K562 (cell line): Measurements from ENCODE around the gene IPO8. TPM values are rescaled to one million over a fixed set of nuclear protein-coding genes. Genes with fewer than 3 reads are reported as not detected.

ENCODE experiments used
- ATAC-seq: fragments of 200-7000 bp; cut with Tn5 transposase; 3 replicates; pipeline ENCODE4 v1.9.1; 2020; ENCODE audit warnings: moderate library complexity
- BruUV-seq: library from RNA; stranded (reverse); fragments of 400-500 nt; replicated peaks from 2 replicates; lab custom pipeline; 2021; lab: Mats Ljungman, UMichigan
- CTCF ChIA-PET: fragments of 300-600 bp; formaldehyde crosslinking; extraction: SDS; loops from one replicate; lab custom pipeline; 2021; ENCODE audit warnings: low intra/inter-chr PET ratio; lab: Yijun Ruan, JAX
- POLR2A ChIA-PET: fragments of 300-600, 350-650 bp; sonication (Branson Sonifier 250); formaldehyde crosslinking; extraction: SDS; loops from one replicate; lab custom pipeline; 2021; ENCODE audit warnings: antibody characterized with exemption, inconsistent platforms; lab: Yijun Ruan, JAX
- DNase-seq, 4 experiments: peaks; one replicate each; pipeline versions ENCODE4 v3.0.0 to v3.0.0-alpha.2; 2011 to 2018; ENCODE audit warnings: low spot score in 3 of 4, mixed read lengths in 3 of 4; ENCODE audit errors: extremely low read depth in 1 of 4
- FAIRE-seq: peaks from 2 replicates; lab custom pipeline; 2011; peaks lifted over from hg19 to GRCh38; lab: Jason Lieb, UNC
- H2AFZ ChIP-seq: 2 replicates; pipeline ENCODE4 v1.6.0; 2011; ENCODE audit warnings: low read depth, low read length, control low read depth, inconsistent platforms
- H3K27ac ChIP-seq: fragments of 200-600 bp; 3 replicates; pipeline ENCODE4 v1.8.0; 2011; ENCODE audit warnings: low read depth, mild to moderate bottlenecking, control low read depth, inconsistent platforms, low read length, moderate library complexity, mixed read lengths; ENCODE audit errors: extremely low read depth
- H3K27me3 ChIP-seq, 2 experiments: fragments of 300-600 bp in 1 of 2; 2 replicates in 1 of 2; 3 replicates in 1 of 2; pipeline versions ENCODE4 v1.6.0 to v1.8.0; 2011; ENCODE audit warnings: inconsistent platforms in 2 of 2, low read length in 2 of 2, mild to moderate bottlenecking in 1 of 2, mixed read lengths in 1 of 2, moderate library complexity in 1 of 2; ENCODE audit not compliant: control insufficient read depth in 2 of 2, insufficient read depth in 2 of 2
- H3K36me3 ChIP-seq: fragments of 300-600 bp; 3 replicates; pipeline ENCODE4 v1.8.0; 2011; ENCODE audit warnings: mild to moderate bottlenecking, low read length, inconsistent platforms; ENCODE audit not compliant: control insufficient read depth, insufficient read depth
- H3K4me1 ChIP-seq, 2 experiments: fragments of 200-600 bp in 1 of 2; replicated peaks in 1 of 2; 2 replicates in 1 of 2; 3 replicates in 1 of 2; pipeline versions ENCODE4 v1.5.1 to v1.8.0; 2011; ENCODE audit warnings: inconsistent platforms in 2 of 2, low read length in 2 of 2, mild to moderate bottlenecking in 1 of 2, mixed read lengths in 1 of 2, moderate library complexity in 1 of 2; ENCODE audit not compliant: control insufficient read depth in 2 of 2, insufficient read depth in 2 of 2
- H3K4me2 ChIP-seq: 2 replicates; pipeline ENCODE4 v1.6.1; 2011; ENCODE audit warnings: low read length, control low read depth, inconsistent platforms, mixed read lengths; ENCODE audit not compliant: insufficient read depth
- H3K4me3 ChIP-seq: fragments of 200-600 bp; sonication (generic), shearing (Covaris generic); 2 replicates; pipeline ENCODE4 v1.5.1; 2016; ENCODE audit warnings: control low read depth, inconsistent platforms
- H3K79me2 ChIP-seq: fragments of 200-600 bp; 3 replicates; pipeline ENCODE4 v1.8.0; 2011; ENCODE audit warnings: low read length, inconsistent platforms; ENCODE audit not compliant: control insufficient read depth, insufficient read depth
- H3K9ac ChIP-seq, 2 experiments: 2 replicates each; pipeline versions ENCODE4 v1.6.0 to v1.6.1; 2011; ENCODE audit warnings: low read depth in 2 of 2, low read length in 2 of 2, control low read depth in 1 of 2, inconsistent platforms in 1 of 2, mild to moderate bottlenecking in 1 of 2, mixed read lengths in 1 of 2; ENCODE audit not compliant: insufficient read depth in 1 of 2
- H3K9me1 ChIP-seq: one replicate; pipeline ENCODE4 v1.6.0; 2011; ENCODE audit warnings: inconsistent platforms, mild to moderate bottlenecking, low read length, moderate library complexity; ENCODE audit not compliant: control insufficient read depth, insufficient read depth
- H3K9me3 ChIP-seq: replicated peaks from 2 replicates; pipeline ENCODE4 v1.5.1; 2011; ENCODE audit warnings: low read depth, low read length, inconsistent platforms; ENCODE audit not compliant: control insufficient read depth, insufficient read depth
- H4K20me1 ChIP-seq: replicated peaks from 2 replicates; pipeline ENCODE4 v1.6.1; 2011; ENCODE audit warnings: low read length, inconsistent platforms, mixed read lengths; ENCODE audit not compliant: control insufficient read depth, insufficient read depth
- CC2D1A ChIP-seq: fragments of 450-650 bp; IDR thresholded peaks from 2 replicates; pipeline ENCODE4 v1.6.1; 2017; ENCODE audit warnings: mild to moderate bottlenecking
- CEBPB ChIP-seq: fragments of 450-650 bp; IDR thresholded peaks from 2 replicates; pipeline ENCODE4 v1.6.1; 2016; ENCODE audit warnings: missing genetic modification characterization, missing compliant biosample characterization
- CREBBP ChIP-seq: IDR thresholded peaks from one replicate; pipeline ENCODE4 v1.6.1; 2012; ENCODE audit warnings: low read depth, mild to moderate bottlenecking, control low read depth, inconsistent platforms, low read length
- FOXK2 ChIP-seq, 2 experiments: fragments of 450-650 bp; IDR thresholded peaks in 1 of 2; conservative IDR thresholded peaks in 1 of 2; 2 replicates each; pipeline ENCODE4 v1.6.1; 2016; ENCODE audit warnings: low read depth in 2 of 2, mild to moderate bottlenecking in 1 of 2
- HES1 ChIP-seq: fragments of 450-650 bp; IDR thresholded peaks from 2 replicates; pipeline ENCODE4 v1.6.1; 2016; ENCODE audit warnings: low read depth, mild to moderate bottlenecking, moderate library complexity
- JUNB ChIP-seq: fragments of 450-650 bp; formaldehyde crosslinking; conservative IDR thresholded peaks from 2 replicates; pipeline ENCODE4 v1.4.0; 2020; ENCODE audit warnings: mild to moderate bottlenecking
- MCM5 ChIP-seq: fragments of 450-650 bp; IDR thresholded peaks from 2 replicates; pipeline ENCODE4 v1.6.1; 2016; ENCODE audit warnings: low read depth
- NCOA2 ChIP-seq, 2 experiments: fragments of 450-650 bp; IDR thresholded peaks; 2 replicates each; pipeline ENCODE4 v1.6.1; 2018; ENCODE audit warnings: mild to moderate bottlenecking in 2 of 2, moderate library complexity in 1 of 2; ENCODE audit not compliant: partially characterized antibody in 2 of 2
- NEUROD1 ChIP-seq: fragments of 150-350 bp; IDR thresholded peaks from 2 replicates; pipeline ENCODE4 v1.6.1; 2014; ENCODE audit warnings: borderline replicate concordance, low read length, low read depth; ENCODE audit not compliant: partially characterized antibody
- PREB ChIP-seq: sonication (generic); formaldehyde crosslinking; IDR thresholded peaks from 2 replicates; pipeline ENCODE4 v1.8.1; 2023; ENCODE audit warnings: mild to moderate bottlenecking, missing genetic modification reagents
- RBFOX2 ChIP-seq: fragments of 200-400 bp; formaldehyde crosslinking; IDR thresholded peaks from 2 replicates; pipeline ENCODE4 v1.6.1; 2017; ENCODE audit warnings: low read depth, mild to moderate bottlenecking, low read length, moderate library complexity
- TAF7 ChIP-seq: fragments of 450-650 bp; IDR thresholded peaks from 2 replicates; pipeline ENCODE4 v1.6.1; 2016; ENCODE audit warnings: missing genetic modification characterization, missing compliant biosample characterization
- ZNF134 ChIP-seq: fragments of 250-450 bp; sonication (Bioruptor Pico); conservative IDR thresholded peaks from 2 replicates; pipeline ENCODE4 v1.4.0; 2020
- WGBS: fragments of 100-300 bp; shearing (Covaris generic); methylation state at CpG from one replicate; pipeline ENCODE4 v1.1.6; 2016; ENCODE audit warnings: low coverage, mixed read lengths; ENCODE audit not compliant: insufficient coverage; ENCODE audit errors: missing lambda C conversion rate; 5-methylcytosine and 5-hydroxymethylcytosine counted together
- in situ Hi-C: fragments of 300-500 bp; cut with MboI; formaldehyde crosslinking; loops from 4 replicates; pipeline ENCODE4 v1.15.0; 2018; ENCODE audit warnings: inconsistent platforms, mixed read lengths
- intact Hi-C: fragments of 100-400 bp; cut with micrococcal nuclease; formaldehyde crosslinking; loops from 2 replicates; pipeline ENCODE4 v1.14.2; 2022
- polyA plus RNA-seq, 8 experiments: library from polyadenylated mRNA; depleted of rRNA in 4 of 8; stranded (reverse) in 5 of 8; unstranded in 3 of 8; fragments of >200 nt; fragmentation: Nextera tagmentation in 2 of 8; fragmentation: Illumina TruSeq in 1 of 8; extraction: Ambion mirVana in 2 of 8; extraction: Trizol in 1 of 8; gene quantifications; 2 replicates each; pipeline versions ENCODE4 v1.2.1 to v1.2.3, GENCODE V29; 2011 to 2014; ENCODE audit warnings: inconsistent platforms in 1 of 8, missing spikeins in 1 of 8
- total RNA-seq, 7 experiments: library from RNA; depleted of rRNA in 6 of 7; stranded (reverse); fragments of >200 nt in 6 of 7; fragmentation: Illumina TruSeq in 2 of 7; extraction: Trizol in 2 of 7; gene quantifications; 2 replicates each; pipeline versions ENCODE4 v1.2.1 to v1.2.3, GENCODE V29; 2011 to 2021; ENCODE audit warnings: low replicate concordance in 1 of 7
- TF ChIP-seq, protein P1 (sequence below), 3 experiments: fragments of 200-800 bp in 1 of 3; fragments of 250-450 bp in 1 of 3; fragments of 450-650 bp in 1 of 3; sonication (Bioruptor Pico) in 1 of 3; sonication (Bioruptor generic) in 1 of 3; formaldehyde crosslinking in 1 of 3; IDR thresholded peaks; 2 replicates each; pipeline versions ENCODE4 v1.6.1 to v1.8.0; 2016 to 2022; ENCODE audit warnings: mild to moderate bottlenecking in 2 of 3, missing genetic modification characterization in 2 of 3, missing compliant biosample characterization in 1 of 3, moderate library complexity in 1 of 3
- TF ChIP-seq, protein P2 (sequence below): fragments of 450-650 bp; formaldehyde crosslinking; IDR thresholded peaks from 2 replicates; pipeline ENCODE4 v1.4.0; 2020; ENCODE audit warnings: mild to moderate bottlenecking, moderate library complexity

IPO8 gene
- total and polyA plus RNA-seq, 9 of the 15 experiments (the other 6 are each of a cell fraction or from before 2014, with no cell fraction given), result 6.5 to 39.6 (median 24.7) TPM

DNA sequence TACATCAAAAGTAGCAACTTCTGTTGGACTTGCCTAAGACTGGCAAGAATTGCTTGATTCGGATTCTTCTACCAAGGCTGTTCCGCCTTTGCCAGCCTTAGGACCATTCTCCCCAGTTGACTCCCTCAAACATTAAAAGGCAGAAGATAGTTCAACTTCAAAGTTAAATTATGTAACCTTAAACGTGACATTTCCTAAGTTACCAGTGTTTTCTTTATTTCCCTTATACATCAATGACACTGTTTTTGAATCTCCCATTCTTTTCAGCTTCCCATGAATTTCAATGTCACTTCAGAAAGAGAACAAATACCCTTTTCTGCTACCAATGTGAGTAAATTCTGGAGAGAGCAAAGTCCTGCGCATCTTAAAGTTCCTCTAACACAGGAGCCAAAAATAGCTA, 33.9 kb upstream of the IPO8 start (continued):
- TF ChIP-seq, protein P1, sequence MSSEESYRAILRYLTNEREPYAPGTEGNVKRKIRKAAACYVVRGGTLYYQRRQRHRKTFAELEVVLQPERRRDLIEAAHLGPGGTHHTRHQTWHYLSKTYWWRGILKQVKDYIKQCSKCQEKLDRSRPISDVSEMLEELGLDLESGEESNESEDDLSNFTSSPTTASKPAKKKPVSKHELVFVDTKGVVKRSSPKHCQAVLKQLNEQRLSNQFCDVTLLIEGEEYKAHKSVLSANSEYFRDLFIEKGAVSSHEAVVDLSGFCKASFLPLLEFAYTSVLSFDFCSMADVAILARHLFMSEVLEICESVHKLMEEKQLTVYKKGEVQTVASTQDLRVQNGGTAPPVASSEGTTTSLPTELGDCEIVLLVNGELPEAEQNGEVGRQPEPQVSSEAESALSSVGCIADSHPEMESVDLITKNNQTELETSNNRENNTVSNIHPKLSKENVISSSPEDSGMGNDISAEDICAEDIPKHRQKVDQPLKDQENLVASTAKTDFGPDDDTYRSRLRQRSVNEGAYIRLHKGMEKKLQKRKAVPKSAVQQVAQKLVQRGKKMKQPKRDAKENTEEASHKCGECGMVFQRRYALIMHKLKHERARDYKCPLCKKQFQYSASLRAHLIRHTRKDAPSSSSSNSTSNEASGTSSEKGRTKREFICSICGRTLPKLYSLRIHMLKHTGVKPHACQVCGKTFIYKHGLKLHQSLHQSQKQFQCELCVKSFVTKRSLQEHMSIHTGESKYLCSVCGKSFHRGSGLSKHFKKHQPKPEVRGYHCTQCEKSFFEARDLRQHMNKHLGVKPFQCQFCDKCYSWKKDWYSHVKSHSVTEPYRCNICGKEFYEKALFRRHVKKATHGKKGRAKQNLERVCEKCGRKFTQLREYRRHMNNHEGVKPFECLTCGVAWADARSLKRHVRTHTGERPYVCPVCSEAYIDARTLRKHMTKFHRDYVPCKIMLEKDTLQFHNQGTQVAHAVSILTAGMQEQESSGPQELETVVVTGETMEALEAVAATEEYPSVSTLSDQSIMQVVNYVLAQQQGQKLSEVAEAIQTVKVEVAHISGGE (CRISPR knock-in tag; IDR thresholded peaks at IDR 0.05), result no peak
- no peak for TF ChIP-seq JUNB (CRISPR knock-in tag)

DNA sequence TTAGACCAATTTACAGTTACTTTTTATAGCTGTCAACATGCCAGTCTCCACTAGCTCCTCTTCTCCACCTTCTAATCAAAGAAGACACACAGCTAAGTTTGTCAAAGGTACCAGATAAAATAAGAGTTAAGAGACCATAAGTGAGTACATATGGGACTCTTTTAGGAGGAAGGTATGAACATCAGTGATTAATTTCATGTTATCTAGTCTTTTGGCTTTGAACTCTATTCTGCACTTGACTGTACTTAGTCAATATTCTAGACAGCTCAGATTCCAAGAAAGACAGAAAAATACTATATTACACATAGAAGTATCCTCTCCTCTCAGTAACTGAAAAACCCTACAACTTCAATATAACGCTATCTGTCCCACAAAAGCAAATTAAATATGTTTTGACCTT, 31.0 kb upstream of the IPO8 start:
- intact Hi-C loops, result no loop called here
- no TSS peak for BruUV-seq
- no peaks in the 10 kb centered on the region for H3K79me2 ChIP-seq
- no peaks in the 10 kb centered on the region for H3K4me1 ChIP-seq
- H3K4me3 ChIP-seq, result no peak overlapping the region
- no peaks in the 10 kb centered on the region for H3K27me3 ChIP-seq
- peaks cover 9% of the 10 kb centered on the region; the same call in 2 of the 3 replicates for H3K36me3 ChIP-seq
- no peaks in the 10 kb centered on the region; the same call in 1 of the 2 replicates for H4K20me1 ChIP-seq
- H3K27ac ChIP-seq, result no peak overlapping the region
- ATAC-seq, result no peak
- DNase-seq, result no peak
- H3K4me2 ChIP-seq, result no peak overlapping the region
- ChIA-PET POLR2A (interaction anchor here (0.5 to 1.0 kb wide), 2 partner anchors 17 to 29 kb away, joined by 3 to 4 read pairs; no protein-coding TSS in a partner anchor), CTCF (no interaction called here)
- WGBS, result 64% methylated on average over 1 of the region's 1 CpG
- no peak for FAIRE-seq
- in situ Hi-C loops, result no loop called here
- H3K9me3 ChIP-seq, result no peaks in the 10 kb centered on the region
- no peak overlapping the region for H2AFZ ChIP-seq
- no peak overlapping the region for H3K9ac ChIP-seq
- no peaks in the 10 kb centered on the region for H3K9me1 ChIP-seq
- TF ChIP-seq RBFOX2, result no peak
- TF ChIP-seq NEUROD1, result no peak
- TF ChIP-seq MCM5, result no peak
- no peak for TF ChIP-seq HES1
- TF ChIP-seq TAF7, result no peak
- no peak for TF ChIP-seq CC2D1A
- TF ChIP-seq CEBPB (tag), result no peak
- no peak for TF ChIP-seq NCOA2 (IDR thresholded peaks at IDR 0.05; ENCODE audit: partially characterized antibody in 2 of 2)
- no peak for TF ChIP-seq ZNF134 (CRISPR knock-in tag)
- TF ChIP-seq, protein P2, sequence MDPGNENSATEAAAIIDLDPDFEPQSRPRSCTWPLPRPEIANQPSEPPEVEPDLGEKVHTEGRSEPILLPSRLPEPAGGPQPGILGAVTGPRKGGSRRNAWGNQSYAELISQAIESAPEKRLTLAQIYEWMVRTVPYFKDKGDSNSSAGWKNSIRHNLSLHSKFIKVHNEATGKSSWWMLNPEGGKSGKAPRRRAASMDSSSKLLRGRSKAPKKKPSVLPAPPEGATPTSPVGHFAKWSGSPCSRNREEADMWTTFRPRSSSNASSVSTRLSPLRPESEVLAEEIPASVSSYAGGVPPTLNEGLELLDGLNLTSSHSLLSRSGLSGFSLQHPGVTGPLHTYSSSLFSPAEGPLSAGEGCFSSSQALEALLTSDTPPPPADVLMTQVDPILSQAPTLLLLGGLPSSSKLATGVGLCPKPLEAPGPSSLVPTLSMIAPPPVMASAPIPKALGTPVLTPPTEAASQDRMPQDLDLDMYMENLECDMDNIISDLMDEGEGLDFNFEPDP, result no peak
- no peak for TF ChIP-seq CREBBP
- no peak for TF ChIP-seq FOXK2 (conservative IDR thresholded peaks at IDR 0.05 in 1 of 2, IDR thresholded peaks at IDR 0.05 in 1 of 2; ENCODE audit: low read depth in 2 of 2)
- no peak for TF ChIP-seq PREB (CRISPR knock-in tag)
